HCT116 (cell line): ENCODE measurements around the gene PPIL6. TPM values are rescaled to one million over a fixed set of nuclear protein-coding genes. Genes with fewer than 3 reads are reported as not detected.

Source experiments
- ATAC-seq: fragments of 200-7000 bp; cut with Tn5 transposase; 2 replicates; pipeline ENCODE4 v1.9.1; 2020; ENCODE audit warnings: mild to moderate bottlenecking, moderate library complexity
- BruUV-seq: library from RNA; stranded (reverse); fragments of 400-500 nt; replicated peaks from 2 replicates; lab custom pipeline; 2021; lab: Mats Ljungman, UMichigan
- CTCF ChIA-PET: fragments of 300-600 bp; sonication (Branson Sonifier 250); formaldehyde crosslinking; loops from one replicate; lab custom pipeline; 2021; ENCODE audit warnings: antibody characterized with exemption; lab: Charles Lee
- POLR2A ChIA-PET: fragments of 300-600, 350-600 bp; sonication (Branson Sonifier 250); formaldehyde crosslinking; loops from one replicate; lab custom pipeline; 2021; ENCODE audit warnings: antibody characterized with exemption; lab: Charles Lee
- RAD21 ChIA-PET, 2 experiments: fragments of 300-600 bp; sonication (Branson Sonifier 250); formaldehyde crosslinking; loops; one replicate each; lab custom pipeline; 2023; ENCODE audit warnings: low total read pairs in 2 of 2; ENCODE audit not compliant: uncharacterized antibody in 2 of 2, unreplicated experiment in 2 of 2, low non-redundant PET in 1 of 2; lab: Charles Lee
- DNase-seq: peaks from one replicate; pipeline ENCODE4 v3.0.0-alpha.2; 2010; ENCODE audit warnings: low read depth, low spot score
- H2AFZ ChIP-seq: fragments of 200-600 bp; shearing (Covaris generic), sonication (generic); 2 replicates; pipeline ENCODE4 v1.6.1; 2017; ENCODE audit warnings: low read depth, mixed run types, mixed read lengths, antibody characterized with exemption, low read length; ENCODE audit not compliant: poor library complexity, severe bottlenecking
- H3K27ac ChIP-seq: 2 replicates; pipeline ENCODE4 v1.5.1; 2012; ENCODE audit warnings: low read depth, low read length
- H3K27me3 ChIP-seq: fragments of 200-600 bp; sonication (generic); 2 replicates; pipeline ENCODE4 v1.6.1; 2016; ENCODE audit warnings: mixed run types, low read length, mixed read lengths; ENCODE audit not compliant: insufficient read depth
- H3K36me3 ChIP-seq, 2 experiments: fragments of 200-500 bp in 1 of 2; fragments of 200-600 bp in 1 of 2; sonication (Bioruptor generic) in 1 of 2; sonication (generic) in 1 of 2; 2 replicates each; pipeline versions ENCODE4 v1.5.1 to v1.6.1; 2014 to 2016; ENCODE audit warnings: low read length in 2 of 2, inconsistent platforms in 1 of 2, mixed read lengths in 1 of 2, mixed run types in 1 of 2; ENCODE audit not compliant: insufficient read depth in 2 of 2, control insufficient read depth in 1 of 2
- H3K4me1 ChIP-seq, 2 experiments: fragments of 200-600 bp in 1 of 2; sonication (generic) in 1 of 2; 2 replicates each; pipeline versions ENCODE4 v1.5.1 to v1.6.1; 2012 to 2017; ENCODE audit warnings: low read length in 2 of 2, inconsistent platforms in 1 of 2, mild to moderate bottlenecking in 1 of 2, mixed read lengths in 1 of 2, mixed run types in 1 of 2, moderate library complexity in 1 of 2; ENCODE audit not compliant: insufficient read depth in 2 of 2, control insufficient read depth in 1 of 2
- H3K4me2 ChIP-seq: fragments of 200-600 bp; sonication (generic); 2 replicates; pipeline ENCODE4 v1.6.1; 2017; ENCODE audit warnings: mixed run types, low read length, mixed read lengths
- H3K4me3 ChIP-seq, 2 experiments: fragments of 200-600 bp in 1 of 2; sonication (generic) in 1 of 2; replicated peaks in 1 of 2; 2 replicates each; pipeline ENCODE4 v1.5.1; 2011 to 2016; ENCODE audit warnings: low read length in 2 of 2, control low read depth in 1 of 2, low read depth in 1 of 2, mild to moderate bottlenecking in 1 of 2, mixed read lengths in 1 of 2, mixed run types in 1 of 2
- H3K79me2 ChIP-seq: fragments of 200-600 bp; sonication (generic); 2 replicates; pipeline ENCODE4 v1.6.1; 2017; ENCODE audit warnings: mild to moderate bottlenecking, mixed run types, low read length, moderate library complexity, mixed read lengths; ENCODE audit not compliant: insufficient read depth
- H3K9ac ChIP-seq: fragments of 200-600 bp; sonication (generic); 2 replicates; pipeline ENCODE4 v1.6.1; 2016; ENCODE audit warnings: low read length, mixed read lengths
- H3K9me2 ChIP-seq: fragments of 200-600 bp; sonication (generic), shearing (Covaris generic); 2 replicates; pipeline ENCODE4 v1.6.1; 2017; ENCODE audit warnings: mixed run types, mild to moderate bottlenecking, moderate library complexity; ENCODE audit not compliant: insufficient read depth
- H3K9me3 ChIP-seq, 2 experiments: fragments of 200-500 bp in 1 of 2; fragments of 200-600 bp in 1 of 2; sonication (Bioruptor generic) in 1 of 2; sonication (generic) in 1 of 2; 2 replicates each; pipeline ENCODE4 v1.6.1; 2014 to 2017; ENCODE audit warnings: low read length in 2 of 2, mixed read lengths in 2 of 2, inconsistent platforms in 1 of 2, low read depth in 1 of 2, mild to moderate bottlenecking in 1 of 2, mixed run types in 1 of 2, moderate library complexity in 1 of 2; ENCODE audit not compliant: control insufficient read depth in 1 of 2, insufficient read depth in 1 of 2
- H4K20me1 ChIP-seq: fragments of 200-600 bp; sonication (generic), shearing (Covaris generic); 2 replicates; pipeline ENCODE4 v1.6.1; 2017; ENCODE audit warnings: mixed run types, mild to moderate bottlenecking, moderate library complexity; ENCODE audit not compliant: insufficient read depth
- CBX3 ChIP-seq: IDR thresholded peaks from 2 replicates; pipeline ENCODE4 v1.6.1; 2012; ENCODE audit warnings: low read depth
- CEBPB ChIP-seq: IDR thresholded peaks from 2 replicates; pipeline ENCODE4 v1.6.1; 2012; ENCODE audit warnings: low read depth
- EGR1 ChIP-seq: IDR thresholded peaks from 2 replicates; pipeline ENCODE4 v1.6.1; 2012; ENCODE audit warnings: low read depth
- FOSL1 ChIP-seq: IDR thresholded peaks from 2 replicates; pipeline ENCODE4 v1.6.1; 2012; ENCODE audit warnings: low read depth
- JUND ChIP-seq: IDR thresholded peaks from 2 replicates; pipeline ENCODE4 v1.6.1; 2012
- POLR2A ChIP-seq: IDR thresholded peaks from 2 replicates; pipeline ENCODE4 v1.7.0; 2011; ENCODE audit warnings: borderline replicate concordance; ENCODE audit not compliant: insufficient read depth, insufficient read length; ENCODE audit errors: extremely low read depth
- SRF ChIP-seq: IDR thresholded peaks from 2 replicates; pipeline ENCODE4 v1.6.1; 2012; ENCODE audit warnings: low read depth
- YY1 ChIP-seq: IDR thresholded peaks from 2 replicates; pipeline ENCODE4 v1.6.1; 2011; ENCODE audit warnings: low read length, low read depth, moderate library complexity, mild to moderate bottlenecking; ENCODE audit not compliant: insufficient replicate concordance; ENCODE audit errors: extremely low read depth
- ZNF274 ChIP-seq: fragments of 200-500 bp; sonication (Bioruptor generic); IDR thresholded peaks from 2 replicates; pipeline ENCODE4 v1.6.1; 2014; ENCODE audit warnings: mild to moderate bottlenecking, low read depth, low read length, inconsistent platforms
- intact Hi-C: fragments of 100-400 bp; cut with micrococcal nuclease; formaldehyde crosslinking; loops from 2 replicates; pipeline ENCODE4 v1.10.0; 2022
- total RNA-seq: library from RNA; stranded (reverse); gene quantifications from one replicate; pipeline ENCODE4 v1.2.1, GENCODE V29; 2021; ENCODE audit not compliant: unreplicated experiment
- TF ChIP-seq, protein P1 (sequence below): IDR thresholded peaks from 2 replicates; pipeline ENCODE4 v1.6.1; 2012
- TF ChIP-seq, protein P2 (sequence below), 3 experiments: fragments of 200-600 bp in 1 of 3; sonication (generic) in 1 of 3; IDR thresholded peaks in 2 of 3; conservative IDR thresholded peaks in 1 of 3; 2 replicates each; pipeline ENCODE4 v1.5.1; 2012 to 2017; ENCODE audit warnings: low read depth in 2 of 3, low read length in 2 of 3, antibody characterized with exemption in 1 of 3, borderline replicate concordance in 1 of 3, control low read depth in 1 of 3, mild to moderate bottlenecking in 1 of 3, mixed read lengths in 1 of 3, mixed run types in 1 of 3, moderate library complexity in 1 of 3; ENCODE audit not compliant: insufficient read depth in 1 of 3
- TF ChIP-seq, protein P3 (sequence below): IDR thresholded peaks from 2 replicates; pipeline ENCODE4 v1.6.1; 2012

PPIL6 gene
- total RNA-seq, 1 experiment from 2014 or later, result 3.3 TPM

DNA sequence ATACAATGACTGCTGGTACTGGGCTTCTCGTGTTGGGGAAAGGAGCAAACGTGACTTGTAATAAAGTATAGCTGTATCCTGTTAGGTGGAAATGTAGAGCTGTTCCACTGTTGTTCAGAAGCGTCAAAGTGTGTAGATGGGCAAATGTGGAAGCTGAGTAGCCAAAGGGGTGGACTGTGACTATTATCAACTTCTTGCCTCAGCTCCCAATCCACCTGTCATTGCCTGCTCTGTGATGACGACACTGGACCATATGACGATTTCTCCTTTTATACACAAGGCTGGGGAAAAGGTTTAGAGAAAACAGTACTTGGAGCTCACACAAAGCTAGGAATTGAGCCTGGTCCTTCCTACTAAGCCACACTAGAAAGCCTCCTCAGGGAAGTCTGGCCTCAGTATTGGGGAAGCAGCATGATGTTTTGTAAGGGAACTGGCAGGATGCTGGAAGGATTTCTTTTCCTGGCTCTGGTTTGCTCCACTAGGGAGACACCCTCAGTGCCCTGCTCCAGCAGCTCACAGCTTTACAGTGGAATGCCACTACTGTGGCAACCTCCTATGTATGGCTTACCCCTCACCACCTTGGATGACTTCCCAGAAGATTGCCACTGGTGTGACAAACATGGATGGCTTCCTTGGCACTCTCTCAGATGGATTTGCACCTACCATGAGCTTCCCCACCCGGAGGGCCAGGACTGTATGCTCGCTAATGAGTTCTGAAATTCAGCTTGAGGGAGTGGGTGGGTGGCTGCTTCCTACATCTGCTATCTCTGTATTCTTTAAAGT lies 78.1 kb downstream of the PPIL6 start (continued):
- TF ChIP-seq FOSL1, result no peak
- no peak for TF ChIP-seq CBX3
- no peak for TF ChIP-seq SRF
- no peak for TF ChIP-seq ZNF274
- no peak for TF ChIP-seq YY1
- TF ChIP-seq CEBPB, result no peak

DNA sequence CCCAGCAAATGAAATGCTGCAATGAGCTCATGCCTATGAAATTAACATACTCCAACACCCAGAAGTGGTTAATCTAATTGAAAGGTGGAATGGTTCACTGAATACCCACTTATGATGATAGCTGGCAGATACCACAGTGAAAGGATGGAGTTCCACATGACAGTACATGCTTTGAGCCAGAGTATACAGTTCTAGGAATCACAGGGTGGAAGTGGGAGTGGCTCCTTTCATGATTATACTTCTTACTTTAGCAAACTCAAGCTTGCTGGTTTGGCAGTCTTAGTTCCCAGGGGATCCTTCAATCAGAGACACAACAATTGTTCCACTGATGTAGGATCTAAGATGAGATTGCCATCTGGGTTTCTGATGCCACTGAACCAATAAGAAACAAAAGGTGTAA lies 79.6 kb downstream of the PPIL6 start:
- TF ChIP-seq JUND, result no peak
- TF ChIP-seq EGR1, result no peak
- TF ChIP-seq, protein P1, sequence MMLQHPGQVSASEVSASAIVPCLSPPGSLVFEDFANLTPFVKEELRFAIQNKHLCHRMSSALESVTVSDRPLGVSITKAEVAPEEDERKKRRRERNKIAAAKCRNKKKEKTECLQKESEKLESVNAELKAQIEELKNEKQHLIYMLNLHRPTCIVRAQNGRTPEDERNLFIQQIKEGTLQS, result no peak
- TF ChIP-seq POLR2A, result no peak
- TF ChIP-seq, protein P2, sequence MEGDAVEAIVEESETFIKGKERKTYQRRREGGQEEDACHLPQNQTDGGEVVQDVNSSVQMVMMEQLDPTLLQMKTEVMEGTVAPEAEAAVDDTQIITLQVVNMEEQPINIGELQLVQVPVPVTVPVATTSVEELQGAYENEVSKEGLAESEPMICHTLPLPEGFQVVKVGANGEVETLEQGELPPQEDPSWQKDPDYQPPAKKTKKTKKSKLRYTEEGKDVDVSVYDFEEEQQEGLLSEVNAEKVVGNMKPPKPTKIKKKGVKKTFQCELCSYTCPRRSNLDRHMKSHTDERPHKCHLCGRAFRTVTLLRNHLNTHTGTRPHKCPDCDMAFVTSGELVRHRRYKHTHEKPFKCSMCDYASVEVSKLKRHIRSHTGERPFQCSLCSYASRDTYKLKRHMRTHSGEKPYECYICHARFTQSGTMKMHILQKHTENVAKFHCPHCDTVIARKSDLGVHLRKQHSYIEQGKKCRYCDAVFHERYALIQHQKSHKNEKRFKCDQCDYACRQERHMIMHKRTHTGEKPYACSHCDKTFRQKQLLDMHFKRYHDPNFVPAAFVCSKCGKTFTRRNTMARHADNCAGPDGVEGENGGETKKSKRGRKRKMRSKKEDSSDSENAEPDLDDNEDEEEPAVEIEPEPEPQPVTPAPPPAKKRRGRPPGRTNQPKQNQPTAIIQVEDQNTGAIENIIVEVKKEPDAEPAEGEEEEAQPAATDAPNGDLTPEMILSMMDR (IDR thresholded peaks at IDR 0.05 in 2 of 3, conservative IDR thresholded peaks at IDR 0.05 in 1 of 3; ENCODE audit: borderline replicate concordance in 1 of 3, insufficient read depth in 1 of 3, low read depth in 2 of 3, low read length in 2 of 3), result no peak
- TF ChIP-seq, protein P3, sequence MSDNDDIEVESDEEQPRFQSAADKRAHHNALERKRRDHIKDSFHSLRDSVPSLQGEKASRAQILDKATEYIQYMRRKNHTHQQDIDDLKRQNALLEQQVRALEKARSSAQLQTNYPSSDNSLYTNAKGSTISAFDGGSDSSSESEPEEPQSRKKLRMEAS, result no peak
- H3K4me1 ChIP-seq, result no peaks in the 10 kb centered on the region
- POLR2A ChIA-PET, result no interaction called here
- DNase-seq, result no peak
- H3K9me3 ChIP-seq, result peaks cover 8 to 9% of the 10 kb centered on the region in 2 experiments; a peak in 2 of 4 replicates
- CTCF ChIA-PET, result no interaction called here
- H3K36me3 ChIP-seq, result peaks cover 3 to 46% of the 10 kb centered on the region in 2 experiments; a peak in 3 of 4 replicates
- H3K4me2 ChIP-seq, result no peak overlapping the region
- no peaks in the 10 kb centered on the region for H4K20me1 ChIP-seq
- no peaks in the 10 kb centered on the region for H3K27me3 ChIP-seq
- peaks cover 20% of the 10 kb centered on the region for H3K79me2 ChIP-seq
- H3K27ac ChIP-seq, result no peak overlapping the region
- no peak overlapping the region for H3K9ac ChIP-seq
- intact Hi-C loops, result no loop called here
- no peak overlapping the region for H3K4me3 ChIP-seq
- ATAC-seq, result no peak
- H2AFZ ChIP-seq, result no peak overlapping the region
- BruUV-seq, result no TSS peak
- RAD21 ChIA-PET, result no interaction called here
- no peaks in the 10 kb centered on the region for H3K9me2 ChIP-seq
